COLO668 (cell line): Measurements from ENCODE around the gene UBASH3B.

Experiments
- DNase-seq: peaks from one replicate; lab custom pipeline; 2025; ENCODE audit not compliant: unreplicated experiment; lab: John Stamatoyannopoulos, UW

The UBASH3B gene

DNA sequence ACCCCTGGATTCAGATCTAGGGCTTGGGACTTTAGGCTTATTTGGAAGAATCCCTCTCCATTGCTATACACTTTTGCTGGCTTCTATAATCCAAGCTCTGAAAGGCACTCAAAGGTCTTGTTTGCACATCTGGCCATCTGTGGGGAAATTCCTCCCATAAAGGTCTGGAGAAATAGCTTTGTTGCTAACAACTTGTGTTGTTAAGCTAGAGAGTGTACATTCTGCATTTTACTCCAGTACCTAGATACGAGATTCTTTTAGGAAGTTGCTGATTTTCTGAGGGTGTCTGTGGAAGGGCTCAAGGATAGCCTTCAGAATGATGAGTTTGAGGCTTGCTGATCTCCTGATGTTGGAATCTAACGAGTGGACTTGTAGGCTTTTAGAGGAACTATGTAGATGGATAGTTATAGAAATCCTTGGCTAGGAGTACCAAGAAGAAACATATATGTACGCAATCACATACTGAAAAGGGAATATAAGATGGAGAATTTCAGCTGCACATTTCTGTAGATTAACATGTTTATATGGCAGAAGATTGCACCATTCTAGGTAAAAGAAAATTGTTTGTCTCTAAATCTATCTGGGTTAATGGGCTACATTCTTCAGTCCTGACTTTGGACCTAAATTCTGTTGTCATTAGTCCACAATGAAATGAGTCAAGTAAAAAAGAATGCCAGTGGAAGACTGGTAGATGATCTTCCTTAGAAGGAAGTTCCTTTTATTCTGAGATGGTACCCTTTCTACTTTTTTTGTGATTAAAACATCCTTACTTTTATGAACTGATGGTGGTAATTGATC, 51.0 kb downstream of the UBASH3B start:
- DNase-seq = no peak

DNA sequence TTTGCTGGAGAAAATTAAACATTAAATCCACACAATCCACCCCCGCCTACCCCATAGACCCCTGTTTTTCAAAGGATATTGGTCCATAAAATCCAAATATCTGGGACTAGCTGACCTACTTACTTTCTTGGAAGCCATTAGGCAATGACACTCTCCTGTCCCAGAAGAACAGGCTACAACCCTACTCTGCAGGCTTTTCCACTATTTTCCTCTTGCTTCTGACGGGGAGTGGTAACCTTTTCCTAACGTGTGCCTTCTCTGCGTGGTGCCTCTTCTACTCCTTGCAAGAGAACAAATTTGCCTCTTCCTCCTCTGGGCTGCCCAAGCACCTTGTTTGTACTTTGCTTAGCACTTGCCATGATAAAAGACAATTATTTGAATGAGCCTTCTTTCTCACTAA, 51.6 kb downstream of the UBASH3B start:
- DNase-seq = no peak

DNA sequence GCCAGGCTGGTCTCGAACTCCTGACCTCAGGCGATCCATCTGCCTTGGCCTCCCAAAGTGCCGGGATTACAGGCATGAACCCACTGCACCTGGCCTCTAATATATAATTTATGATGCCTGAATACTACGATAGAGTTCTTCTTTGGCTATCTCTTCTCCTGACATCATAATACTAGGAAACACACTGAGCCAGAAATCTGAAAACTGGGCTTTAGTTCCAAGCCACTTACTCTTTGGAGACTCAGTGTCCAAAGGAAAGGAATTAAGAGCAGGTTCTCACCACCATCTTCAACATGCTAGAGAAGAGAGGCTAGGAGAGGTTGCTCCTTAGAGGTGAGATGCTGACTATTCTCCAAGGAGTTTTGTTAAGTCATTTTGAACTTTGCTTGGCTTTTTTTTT, 52.4 kb downstream of the UBASH3B start:
- DNase-seq = no peak

DNA sequence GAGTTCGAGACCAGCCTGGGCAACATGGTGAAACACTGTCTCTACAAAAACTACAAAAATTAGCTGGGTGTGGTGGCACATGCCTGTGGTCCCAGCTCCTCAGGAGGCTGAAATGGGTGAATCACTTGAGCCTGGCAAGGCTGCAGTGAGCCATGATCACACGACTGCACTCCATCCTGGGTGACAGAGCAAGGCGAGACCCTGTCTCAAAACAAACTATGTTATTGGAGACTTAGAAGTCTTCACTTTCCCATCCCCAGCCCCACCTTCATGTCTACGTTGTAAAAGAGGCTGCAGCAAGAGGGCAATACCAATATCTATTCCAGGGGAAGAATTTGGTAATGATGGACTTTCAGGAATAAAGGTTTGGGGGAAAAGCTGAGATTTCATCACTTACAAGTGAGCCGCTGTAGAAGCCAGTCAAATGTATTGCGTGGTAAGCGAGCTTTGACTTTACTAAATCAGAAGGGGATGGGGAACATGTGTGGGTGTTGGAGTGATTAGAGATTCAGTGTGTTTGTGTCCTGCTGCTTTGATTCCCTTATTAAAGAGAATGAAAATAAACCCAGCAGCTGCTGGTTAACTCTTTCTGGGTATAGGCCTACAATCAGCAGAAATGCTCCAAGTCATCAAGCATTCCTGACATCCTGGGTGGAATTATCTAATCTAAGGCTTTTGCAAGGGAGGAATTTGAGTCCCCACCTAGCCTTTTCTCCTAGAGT, 53.7 kb downstream of the UBASH3B start:
- DNase-seq = no peak

DNA sequence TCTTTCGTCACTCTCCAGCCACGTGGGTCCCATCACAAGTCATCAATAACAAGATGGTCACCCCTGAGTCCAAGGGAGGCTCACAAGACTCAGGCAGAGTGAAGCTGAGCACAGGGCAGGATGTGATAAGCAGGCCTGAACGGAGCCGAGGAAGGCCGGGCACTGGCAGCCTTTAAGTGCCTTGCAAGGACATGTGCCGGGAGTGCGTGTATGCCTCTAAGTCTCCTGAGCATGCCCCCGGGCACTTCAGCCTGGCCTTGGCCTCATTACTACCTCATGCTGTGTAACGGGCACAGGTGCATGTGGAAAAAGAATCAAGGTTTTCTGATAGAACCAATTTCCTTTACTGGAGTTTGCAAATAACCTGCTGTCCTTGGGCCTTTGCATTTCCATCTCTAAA, 55.8 kb downstream of the UBASH3B start:
- no peak for DNase-seq

DNA sequence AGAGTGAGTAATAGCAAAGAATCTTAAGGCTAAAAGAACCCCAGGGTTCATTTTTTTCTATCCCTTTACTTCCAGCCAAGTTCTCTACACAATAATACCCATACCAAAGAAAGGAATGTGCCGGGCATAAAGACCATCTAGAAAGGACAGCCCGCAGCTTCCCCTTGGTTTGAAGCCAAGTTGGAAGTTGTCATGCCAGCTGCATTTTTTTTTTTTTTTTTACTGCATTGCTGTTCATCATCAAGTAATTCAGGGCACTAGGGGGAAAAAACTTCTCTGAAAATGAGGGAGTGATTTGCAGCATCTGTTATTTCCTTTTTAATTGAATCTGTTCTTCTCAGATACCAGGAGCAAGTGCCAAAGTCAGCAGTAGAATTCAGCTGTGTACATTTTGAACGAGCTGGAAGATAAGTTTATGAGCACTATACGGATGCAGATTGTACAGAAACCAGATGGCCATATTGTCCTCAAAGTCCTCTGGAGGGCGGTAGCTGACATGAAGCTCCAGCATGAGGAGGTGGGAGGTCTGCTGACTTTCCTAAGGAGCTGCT, 56.4 kb downstream of the UBASH3B start:
- DNase-seq = no peak

DNA sequence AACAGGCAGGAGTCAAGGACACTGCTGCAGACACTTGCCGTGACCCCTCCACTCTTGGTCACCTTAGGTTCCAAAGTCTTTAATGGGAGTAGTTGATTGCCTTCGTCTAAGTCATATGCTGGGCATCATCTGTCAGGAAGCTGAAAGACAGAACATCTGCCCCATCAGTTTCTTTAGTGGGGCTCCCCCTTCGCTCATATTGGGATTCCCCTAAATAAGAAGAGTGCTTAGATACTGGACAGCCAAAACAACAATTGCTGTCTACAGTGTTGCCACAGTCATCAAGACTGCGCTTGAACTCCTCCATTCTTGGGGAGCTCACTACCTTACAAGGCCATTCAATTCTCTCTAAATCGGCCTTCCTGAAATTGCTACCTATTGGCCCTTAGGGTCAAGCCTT, 58.5 kb downstream of the UBASH3B start:
- no peak for DNase-seq

DNA sequence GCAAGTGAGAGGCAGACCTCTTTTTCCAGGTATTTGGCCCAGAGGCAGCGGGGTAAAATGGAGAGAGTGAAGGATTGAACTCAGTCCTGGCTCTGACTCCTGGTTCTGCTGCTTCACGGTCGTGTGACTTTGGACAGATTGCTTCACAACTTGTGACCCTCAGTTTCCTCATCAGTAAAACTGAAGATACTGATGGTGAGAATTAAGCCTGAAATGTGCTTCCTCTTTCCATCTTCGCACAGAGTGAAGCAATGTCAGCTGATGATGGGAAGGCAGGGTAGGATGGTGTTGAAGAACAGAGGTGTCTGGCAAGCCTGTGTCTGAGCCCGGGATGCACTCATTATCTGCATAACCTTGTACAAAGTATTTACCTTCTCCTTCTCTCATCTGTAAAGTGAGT, 59.0 kb downstream of the UBASH3B start:
- no peak for DNase-seq

DNA sequence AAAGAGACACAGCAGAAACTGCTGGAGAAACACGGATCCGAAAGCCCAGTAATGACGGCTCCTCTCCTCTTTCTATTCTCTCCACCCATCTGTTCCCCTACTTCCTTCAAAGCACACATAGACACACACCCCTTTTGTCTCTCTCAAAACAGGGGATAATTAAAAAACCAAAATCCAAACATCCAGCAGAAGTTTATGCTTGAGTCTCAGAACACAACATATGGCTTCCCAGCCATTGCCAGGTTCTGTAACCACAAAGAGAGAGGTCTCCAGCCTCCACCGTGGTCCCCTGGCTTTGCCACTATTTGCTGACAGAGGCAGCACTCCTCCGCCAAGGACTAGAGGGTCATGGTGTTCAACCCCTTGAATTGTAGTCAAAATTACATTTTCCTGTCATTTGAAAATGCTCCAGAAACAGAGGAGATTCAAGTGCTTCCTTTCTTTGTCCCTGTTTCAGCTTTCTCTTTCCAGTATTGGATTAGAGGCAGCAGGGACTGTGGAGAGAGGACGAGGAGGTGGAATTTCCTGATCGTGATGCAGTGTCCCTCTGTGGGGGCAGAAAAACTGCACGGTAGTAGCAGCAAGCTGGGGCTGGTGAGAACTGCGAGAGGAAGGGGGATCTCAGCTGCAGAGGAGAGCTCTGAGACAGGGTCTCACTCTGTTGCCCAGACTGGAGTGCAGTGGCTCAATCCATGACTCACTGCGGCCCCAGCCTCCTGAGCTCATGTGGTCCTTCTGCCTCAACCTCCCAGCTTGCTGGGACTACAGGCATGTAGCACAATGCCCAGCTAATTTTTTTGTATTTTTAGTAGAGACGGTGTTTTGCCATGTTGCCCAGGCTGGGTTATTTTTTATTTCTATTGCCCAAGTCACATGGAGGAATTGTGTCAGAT, 60.3 kb downstream of the UBASH3B start:
- no peak for DNase-seq

DNA sequence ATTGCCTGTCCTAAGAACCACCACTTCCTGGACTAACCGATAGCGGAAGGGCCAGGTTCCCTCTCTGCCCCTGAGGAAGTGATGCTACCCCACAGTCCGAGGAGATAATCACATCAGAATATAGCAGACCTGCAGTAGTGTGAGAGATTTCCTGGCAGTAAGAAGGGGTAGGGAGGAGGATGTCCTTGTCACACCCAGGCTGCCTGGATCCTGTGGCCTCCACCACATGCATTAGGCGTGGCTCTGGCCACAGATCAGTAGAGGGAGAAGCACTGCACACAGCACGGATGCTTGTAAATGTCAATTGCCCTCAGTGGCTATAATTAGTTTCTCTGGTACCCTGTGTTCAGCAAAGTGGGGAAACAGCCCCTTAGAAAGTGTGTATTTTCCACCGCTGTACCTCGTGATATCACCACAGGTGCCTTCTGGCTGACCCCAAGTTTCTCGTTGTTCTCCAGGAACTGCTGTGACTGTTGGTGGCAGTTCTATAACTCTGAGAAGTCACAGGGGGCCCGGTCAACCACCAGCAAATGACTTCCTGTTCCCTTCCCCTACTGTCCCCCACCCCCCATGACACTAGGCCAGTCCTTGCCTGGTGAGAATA, 61.8 kb downstream of the UBASH3B start:
- no peak for DNase-seq

DNA sequence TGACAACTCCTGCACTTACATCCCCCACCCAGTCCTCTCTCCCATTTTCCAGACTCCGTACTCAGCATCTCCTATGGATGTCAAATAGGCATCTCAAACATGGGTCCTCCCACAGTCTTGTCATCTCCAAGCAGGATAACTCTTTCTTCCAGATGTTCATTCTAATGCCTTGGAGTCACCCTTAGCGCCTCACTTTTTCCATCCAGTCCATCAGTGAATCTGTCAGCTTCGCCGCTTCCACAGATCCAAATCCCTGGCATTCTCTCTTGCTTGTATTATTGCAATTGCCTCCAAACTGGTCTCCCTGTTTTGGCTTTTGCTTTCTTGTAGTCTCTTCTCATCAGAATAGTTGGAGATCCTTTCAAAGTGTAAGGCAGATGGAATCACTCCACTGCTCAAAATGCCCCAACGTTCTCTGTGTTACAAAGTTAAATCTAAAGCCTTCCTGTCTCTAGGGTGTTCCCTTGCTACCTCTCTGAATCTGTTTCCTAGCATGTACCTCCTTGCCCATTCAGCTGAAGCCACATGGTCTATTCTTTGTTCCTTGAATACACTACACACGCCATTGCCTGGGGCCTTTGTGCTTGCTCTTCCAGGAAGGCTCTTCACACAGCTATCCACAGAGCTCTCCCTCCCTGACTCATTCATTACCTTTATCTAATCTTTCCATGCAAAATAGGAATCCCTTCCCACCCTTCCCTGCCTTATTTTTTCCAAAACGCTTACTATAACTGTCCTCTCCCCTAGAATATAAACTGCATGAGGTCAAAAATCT, 64.8 kb downstream of the UBASH3B start:
- DNase-seq = no peak

DNA sequence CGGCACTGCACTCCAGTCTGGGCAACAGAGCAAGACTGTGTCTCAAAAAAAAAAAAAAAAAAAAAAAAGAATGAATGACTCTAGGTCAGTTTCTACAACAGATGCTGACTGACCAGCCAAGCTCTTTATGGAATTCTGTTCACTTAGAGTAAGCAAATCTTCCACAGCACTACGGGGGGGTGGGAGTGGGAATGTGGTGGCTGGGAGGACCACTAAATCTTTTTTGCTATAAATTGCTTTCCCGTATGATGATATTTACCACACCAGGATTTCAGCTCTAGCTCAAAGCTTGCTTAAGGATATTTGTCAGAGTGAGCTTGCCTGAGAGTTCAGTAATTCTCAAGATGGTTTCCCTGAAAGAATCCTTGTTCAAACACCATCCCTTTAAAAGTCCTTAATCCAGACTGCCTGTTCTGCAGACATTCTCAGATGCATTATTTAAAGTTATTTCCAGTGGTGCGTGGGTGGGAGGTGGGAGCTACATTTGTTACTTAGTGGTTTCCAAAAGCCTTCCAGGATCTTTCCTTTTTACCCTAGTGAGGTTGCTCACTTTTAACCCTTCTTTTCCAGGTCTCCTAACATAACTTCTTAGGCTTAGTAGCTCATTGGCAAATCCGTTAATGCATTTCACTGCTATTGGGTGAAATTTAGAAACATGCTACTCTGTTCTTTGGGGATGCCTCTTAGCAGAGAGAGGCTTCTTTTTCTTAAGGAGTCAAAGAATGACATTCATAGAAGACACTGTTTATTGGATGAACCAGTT, 65.9 kb downstream of the UBASH3B start:
- no peak for DNase-seq

DNA sequence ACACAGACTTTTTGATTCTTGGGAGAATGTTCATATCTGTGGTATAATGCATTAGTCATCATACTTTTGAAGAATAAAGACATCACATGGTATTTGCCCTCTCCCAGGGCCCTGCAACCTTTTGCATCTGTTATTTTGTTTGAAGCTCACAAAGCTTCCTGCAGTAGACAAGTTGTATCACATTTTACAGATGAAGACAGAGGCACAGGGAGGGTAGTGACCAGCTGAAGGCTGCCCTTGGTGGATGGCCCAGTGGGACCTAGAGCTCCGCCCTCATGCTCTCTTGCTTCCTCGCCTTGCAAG, 66.4 kb downstream of the UBASH3B start:
- no peak for DNase-seq

DNA sequence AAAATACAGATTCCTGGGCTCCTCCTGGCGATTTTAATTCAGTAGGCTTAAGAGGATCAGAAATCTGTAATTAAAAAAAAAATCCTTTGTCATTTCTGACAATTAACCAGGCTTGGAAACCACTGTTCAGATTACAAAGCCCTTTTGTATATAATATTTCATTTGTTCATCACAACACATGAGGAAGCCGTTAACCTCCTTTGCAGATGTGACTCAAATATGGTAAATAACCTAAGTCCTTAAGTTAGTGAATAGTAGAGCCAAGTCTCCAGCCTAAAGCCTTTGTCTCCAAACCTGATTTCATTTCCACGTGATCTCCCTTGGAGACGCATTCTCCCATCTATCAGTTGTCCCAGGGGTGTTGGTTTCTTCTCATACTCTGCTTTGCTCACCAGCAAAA, 67.6 kb downstream of the UBASH3B start:
- no peak for DNase-seq

DNA sequence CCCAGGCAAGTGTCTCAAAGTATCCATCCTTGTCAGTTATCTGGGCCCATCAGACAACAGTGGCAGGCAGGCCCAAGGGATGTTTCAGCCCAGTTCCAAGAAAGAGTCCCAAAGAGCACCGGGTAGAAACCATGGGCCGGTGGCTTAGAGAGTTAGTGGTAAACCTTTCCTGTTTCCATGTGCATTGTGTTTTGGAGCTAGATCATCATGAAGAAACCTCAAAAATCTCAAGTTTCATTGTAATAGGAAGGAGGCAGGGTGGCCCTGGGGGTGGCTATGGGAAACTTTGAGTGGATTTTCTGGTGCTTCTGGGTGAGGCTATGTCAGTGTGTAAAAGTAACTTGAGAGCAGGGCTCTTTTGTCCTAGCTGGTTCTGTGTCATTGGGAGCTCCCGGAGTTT, 68.1 kb downstream of the UBASH3B start:
- no peak for DNase-seq

DNA sequence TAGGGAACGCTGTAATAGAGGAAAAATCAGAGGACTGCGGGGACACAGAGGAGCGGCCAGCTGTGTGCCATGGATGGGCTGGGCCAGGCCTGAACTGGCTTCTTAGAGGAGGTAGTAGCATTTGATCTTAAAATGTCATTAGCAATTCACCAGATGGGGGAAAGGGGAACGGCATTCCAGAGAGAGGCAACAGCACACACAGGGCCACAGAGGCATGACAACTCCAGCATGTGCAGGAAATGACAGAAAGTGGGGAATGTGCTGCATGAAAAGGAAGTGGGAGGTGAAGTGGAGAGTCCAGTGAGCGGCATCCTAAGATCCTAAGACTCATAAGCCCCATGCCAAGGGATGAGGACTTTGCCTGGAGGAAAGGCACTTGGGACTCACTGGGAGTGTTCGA, 69.0 kb downstream of the UBASH3B start:
- DNase-seq = no peak

DNA sequence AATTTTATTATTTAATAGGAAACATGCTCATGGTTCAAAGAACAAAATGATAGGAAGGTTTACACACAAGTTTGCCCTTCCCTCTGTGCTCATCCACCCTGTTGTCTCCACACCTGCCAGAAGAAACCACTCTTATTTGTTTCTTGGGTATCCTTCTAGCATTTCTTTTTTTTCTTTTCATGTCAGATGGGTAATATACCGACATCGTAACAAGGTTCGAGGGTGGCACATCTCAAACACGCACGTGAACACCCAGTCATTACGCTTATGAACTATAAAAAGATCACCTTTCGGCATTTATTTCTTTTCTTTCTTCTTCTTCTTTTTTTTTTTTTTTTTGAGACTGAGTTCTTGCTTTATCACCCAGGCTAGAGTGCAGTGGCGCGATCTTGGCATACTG, 70.5 kb downstream of the UBASH3B start:
- no peak for DNase-seq

DNA sequence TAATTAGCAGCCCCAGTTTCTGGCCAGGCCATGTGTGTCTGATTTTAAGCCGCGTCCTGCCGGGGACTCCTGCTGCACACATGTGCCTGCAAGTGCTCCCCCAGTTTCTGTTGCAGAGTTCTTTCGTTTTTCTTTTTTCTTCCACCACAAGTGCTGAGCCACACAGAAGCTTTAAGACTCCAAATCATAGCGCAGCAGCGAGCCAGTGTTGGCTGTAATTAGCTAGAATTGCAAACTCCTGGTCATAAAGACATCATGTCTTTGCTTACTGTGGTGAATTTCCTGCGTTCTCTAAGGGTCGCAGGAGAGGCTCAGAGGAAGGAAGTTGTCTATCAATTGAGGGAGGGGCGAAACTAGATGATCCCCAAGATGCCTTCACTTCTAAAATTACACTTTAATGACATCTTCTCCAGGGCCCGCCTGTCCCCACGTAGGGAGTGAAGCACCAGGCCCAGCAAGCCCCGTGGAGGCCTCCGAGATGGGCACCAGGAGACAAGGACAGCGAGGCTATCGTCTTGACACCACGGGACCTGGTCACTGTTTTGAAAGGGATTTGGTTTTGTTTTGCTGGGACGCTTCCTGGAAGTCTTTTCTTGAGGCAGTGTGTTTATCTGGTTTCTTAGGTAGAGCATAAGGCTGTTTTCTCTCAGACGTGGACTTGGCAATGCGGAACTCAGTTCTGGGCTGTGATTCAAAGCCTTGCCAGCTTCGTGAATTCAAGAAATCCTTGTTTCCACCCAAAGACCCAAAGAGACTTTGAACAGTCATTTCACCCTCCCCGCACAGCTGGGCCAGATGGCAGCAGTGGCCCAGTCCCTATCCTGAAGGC, 71.8 kb downstream of the UBASH3B start:
- DNase-seq = no peak

DNA sequence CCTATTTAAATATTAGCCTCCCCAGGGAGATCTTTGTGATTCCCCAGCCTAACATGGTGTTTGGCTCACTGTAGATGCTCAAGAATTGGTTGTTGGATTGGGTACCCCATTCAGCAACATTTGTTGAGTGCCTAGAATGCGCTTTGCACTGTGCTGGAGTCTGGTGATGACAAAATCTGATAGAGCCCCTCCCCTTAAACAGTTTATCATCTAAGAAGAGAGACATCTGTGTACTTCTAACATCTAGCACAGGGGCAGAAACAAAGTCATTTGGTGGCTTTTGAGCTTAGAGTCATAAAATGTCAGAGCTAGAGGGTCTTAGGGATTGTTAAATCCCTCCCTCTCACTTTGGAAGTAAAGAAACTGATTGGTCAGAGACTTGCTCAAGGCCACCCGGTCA, 73.0 kb downstream of the UBASH3B start:
- no peak for DNase-seq
